ENCODE data around the gene GNAT1.

DNA sequence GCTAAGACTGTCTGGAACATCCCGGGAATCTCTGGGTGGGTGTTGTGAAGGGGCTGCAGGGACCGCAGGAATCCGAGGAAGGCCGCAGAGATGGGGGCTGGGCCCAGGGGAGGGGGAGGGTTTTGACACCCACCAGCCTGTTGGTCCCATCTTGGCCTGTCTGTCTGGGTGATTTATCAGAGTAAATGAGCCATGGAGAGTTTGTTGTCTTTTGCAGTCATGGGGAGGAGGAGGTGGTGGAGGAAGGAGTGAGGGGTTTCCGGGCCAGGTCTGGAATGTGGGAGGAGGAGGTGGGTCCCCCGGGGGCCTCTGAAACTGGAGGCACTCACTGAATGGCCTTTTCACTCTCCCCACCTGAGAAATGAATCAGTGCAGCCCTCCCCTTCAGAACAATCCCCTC, 24.8 kb upstream of the GNAT1 start:
- TF ChIP-seq, protein P1, sequence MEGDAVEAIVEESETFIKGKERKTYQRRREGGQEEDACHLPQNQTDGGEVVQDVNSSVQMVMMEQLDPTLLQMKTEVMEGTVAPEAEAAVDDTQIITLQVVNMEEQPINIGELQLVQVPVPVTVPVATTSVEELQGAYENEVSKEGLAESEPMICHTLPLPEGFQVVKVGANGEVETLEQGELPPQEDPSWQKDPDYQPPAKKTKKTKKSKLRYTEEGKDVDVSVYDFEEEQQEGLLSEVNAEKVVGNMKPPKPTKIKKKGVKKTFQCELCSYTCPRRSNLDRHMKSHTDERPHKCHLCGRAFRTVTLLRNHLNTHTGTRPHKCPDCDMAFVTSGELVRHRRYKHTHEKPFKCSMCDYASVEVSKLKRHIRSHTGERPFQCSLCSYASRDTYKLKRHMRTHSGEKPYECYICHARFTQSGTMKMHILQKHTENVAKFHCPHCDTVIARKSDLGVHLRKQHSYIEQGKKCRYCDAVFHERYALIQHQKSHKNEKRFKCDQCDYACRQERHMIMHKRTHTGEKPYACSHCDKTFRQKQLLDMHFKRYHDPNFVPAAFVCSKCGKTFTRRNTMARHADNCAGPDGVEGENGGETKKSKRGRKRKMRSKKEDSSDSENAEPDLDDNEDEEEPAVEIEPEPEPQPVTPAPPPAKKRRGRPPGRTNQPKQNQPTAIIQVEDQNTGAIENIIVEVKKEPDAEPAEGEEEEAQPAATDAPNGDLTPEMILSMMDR (conservative IDR thresholded peaks at IDR 0.05; ENCODE audit: low read depth, low read length) = no peak
- no peak for TF ChIP-seq EZH2phosphoT487 (IDR thresholded peaks at IDR 0.05; ENCODE audit: borderline replicate concordance, low read length)
